ENCODE measurements around the gene DPYD. TPM values are rescaled to one million over a fixed set of nuclear protein-coding genes. Genes with fewer than 3 reads are reported as not detected.

The DPYD gene
- total and polyA plus RNA-seq, 2 donors from 2014 or later: 4.9 to 41.6 TPM

GRCh38 chr1:97252076-97252475 lies 668.8 kb downstream of the DPYD start:
- H3K4me3 ChIP-seq (ENCODE audit: low read length in 3 of 3): no peak overlapping the region
- FAIRE-seq (no peak), DNase-seq (no peak)
- no peak for TF ChIP-seq CTCF (IDR thresholded peaks at IDR 0.05; ENCODE audit: borderline replicate concordance, extremely low read depth, insufficient read depth)
- no peak overlapping the region for H3K27ac ChIP-seq (ENCODE audit: low read depth in 2 of 2, low read length in 2 of 2)
- no peaks in the 10 kb centered on the region for H3K36me3 ChIP-seq (ENCODE audit: control insufficient read depth in 2 of 3, insufficient read depth in 3 of 3, low read length in 3 of 3)
- intact Hi-C loops (cut with DNase I): no loop called here
- no peaks in the 10 kb centered on the region for H3K27me3 ChIP-seq (ENCODE audit: control insufficient read depth, insufficient read depth, low read length)
- no peaks in the 10 kb centered on the region for H3K9me3 ChIP-seq (ENCODE audit: control insufficient read depth in 2 of 3, insufficient read depth in 1 of 3, low read length in 3 of 3)
- H3K4me1 ChIP-seq (ENCODE audit: control insufficient read depth in 2 of 3, insufficient read depth in 2 of 3, low read depth in 1 of 3, low read length in 3 of 3): no peaks in the 10 kb centered on the region
- no peak overlapping the region for H3K9ac ChIP-seq (ENCODE audit: low read length in 3 of 3)

- no peak for TF ChIP-seq CTCF (IDR thresholded peaks at IDR 0.05; ENCODE audit: borderline replicate concordance, extremely low read depth, insufficient read depth)
- H3K9ac ChIP-seq (ENCODE audit: low read length in 3 of 3): no peak overlapping the region
- intact Hi-C loops (cut with DNase I): no loop called here
- H3K36me3 ChIP-seq (ENCODE audit: control insufficient read depth in 2 of 3, insufficient read depth in 3 of 3, low read length in 3 of 3): no peaks in the 10 kb centered on the region
- DNase-seq: no peak
- FAIRE-seq: no peak
- H3K27me3 ChIP-seq (ENCODE audit: control insufficient read depth, insufficient read depth, low read length): no peaks in the 10 kb centered on the region
- H3K9me3 ChIP-seq (ENCODE audit: control insufficient read depth in 2 of 3, insufficient read depth in 1 of 3, low read length in 3 of 3): no peaks in the 10 kb centered on the region
- H3K4me3 ChIP-seq (ENCODE audit: low read length in 3 of 3): no peak overlapping the region
- no peak overlapping the region for H3K27ac ChIP-seq (ENCODE audit: low read depth in 2 of 2, low read length in 2 of 2)
- H3K4me1 ChIP-seq (ENCODE audit: control insufficient read depth in 2 of 3, insufficient read depth in 2 of 3, low read depth in 1 of 3, low read length in 3 of 3): no peaks in the 10 kb centered on the region
Observed at GRCh38 chr1:97247196-97247595, 673.6 kb downstream of the DPYD start.

GRCh38 chr1:97245682-97246081 lies 675.2 kb downstream of the DPYD start:
- Histone ChIP-seq H3K36me3 (ENCODE audit: control insufficient read depth in 2 of 3, insufficient read depth in 3 of 3, low read length in 3 of 3) (no peaks in the 10 kb centered on the region), H3K27me3 (ENCODE audit: control insufficient read depth, insufficient read depth, low read length) (no peaks in the 10 kb centered on the region), H3K4me1 (ENCODE audit: control insufficient read depth in 2 of 3, insufficient read depth in 2 of 3, low read depth in 1 of 3, low read length in 3 of 3) (no peaks in the 10 kb centered on the region), H3K9me3 (ENCODE audit: control insufficient read depth in 2 of 3, insufficient read depth in 1 of 3, low read length in 3 of 3) (no peaks in the 10 kb centered on the region), H3K27ac (ENCODE audit: low read depth in 2 of 2, low read length in 2 of 2) (no peak overlapping the region), H3K4me3 (ENCODE audit: low read length in 3 of 3) (no peak overlapping the region), H3K9ac (ENCODE audit: low read length in 3 of 3) (no peak overlapping the region)
- no peak for DNase-seq
- intact Hi-C loops (cut with DNase I): no loop called here
- no peak for FAIRE-seq
- TF ChIP-seq CTCF (IDR thresholded peaks at IDR 0.05; ENCODE audit: borderline replicate concordance, extremely low read depth, insufficient read depth): no peak

GRCh38 chr1:97245026-97245425 lies 675.8 kb downstream of the DPYD start:
- Histone ChIP-seq H3K27me3 (ENCODE audit: control insufficient read depth, insufficient read depth, low read length) (no peaks in the 10 kb centered on the region), H3K27ac (ENCODE audit: low read depth in 2 of 2, low read length in 2 of 2) (no peak overlapping the region), H3K9ac (ENCODE audit: low read length in 3 of 3) (no peak overlapping the region), H3K4me3 (ENCODE audit: low read length in 3 of 3) (no peak overlapping the region), H3K9me3 (ENCODE audit: control insufficient read depth in 2 of 3, insufficient read depth in 1 of 3, low read length in 3 of 3) (no peaks in the 10 kb centered on the region), H3K36me3 (ENCODE audit: control insufficient read depth in 2 of 3, insufficient read depth in 3 of 3, low read length in 3 of 3) (no peaks in the 10 kb centered on the region), H3K4me1 (ENCODE audit: control insufficient read depth in 2 of 3, insufficient read depth in 2 of 3, low read depth in 1 of 3, low read length in 3 of 3) (no peaks in the 10 kb centered on the region)
- no peak for DNase-seq
- no peak for TF ChIP-seq CTCF (IDR thresholded peaks at IDR 0.05; ENCODE audit: borderline replicate concordance, extremely low read depth, insufficient read depth)
- FAIRE-seq: no peak
- intact Hi-C loops (cut with DNase I): no loop called here

Data from kidney (tissue), 14 donors.